Measurements from ENCODE around the gene GLRX.

DNA sequence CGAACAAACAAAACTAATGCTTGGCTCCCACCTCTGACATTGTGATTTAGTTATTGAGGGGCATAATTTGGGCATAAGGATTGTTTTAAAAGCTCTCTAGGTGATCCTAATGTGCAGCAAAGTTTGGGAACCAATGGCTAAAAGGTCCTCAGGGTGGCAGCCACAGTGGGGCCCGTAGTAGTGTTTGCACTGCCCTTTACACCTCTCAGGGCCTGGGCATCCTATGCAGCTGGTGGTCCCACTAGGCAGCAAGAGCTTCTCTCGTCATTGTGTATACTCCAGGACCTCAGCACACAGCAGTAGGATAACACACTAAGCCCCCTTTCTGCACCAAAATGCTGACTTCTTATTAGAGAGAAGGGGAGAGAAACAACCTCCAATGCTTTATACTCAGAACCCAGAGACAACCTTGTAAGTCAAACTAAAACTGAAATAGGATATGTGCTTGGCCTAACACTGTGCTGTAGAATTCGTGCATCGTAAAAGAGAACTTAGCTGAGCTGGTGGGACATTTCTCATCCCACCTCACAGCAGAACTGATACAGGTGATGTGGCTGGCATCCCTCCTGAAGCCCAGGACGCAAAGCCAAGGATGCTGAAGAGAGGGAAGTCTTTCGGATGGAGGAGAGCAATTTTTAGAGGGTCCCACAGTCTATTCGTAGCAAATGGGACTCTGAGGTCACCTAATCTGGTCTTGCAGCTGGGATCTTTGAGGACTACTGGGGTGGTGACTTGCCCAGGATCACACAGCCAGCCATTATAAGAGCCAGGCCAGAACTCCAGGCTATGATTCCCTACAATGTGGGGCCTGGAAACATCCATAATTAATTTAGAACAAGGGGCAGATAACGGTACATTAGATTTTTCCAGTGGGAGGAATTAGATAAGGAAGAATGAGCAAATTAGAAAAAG is 1.2 kb downstream of the GLRX start:
- TF ChIP-seq CTCF (IDR thresholded peaks at IDR 0.05), result no peak
- TF ChIP-seq POLR2A (IDR thresholded peaks at IDR 0.05), result no peak

Measured in Peyer's patch (tissue), 4 donors.